Measurements from ENCODE around the gene SIK3. TPM values are rescaled to one million over a fixed set of nuclear protein-coding genes. Genes with fewer than 3 reads are reported as not detected.

SIK3 gene
- total RNA-seq, 1 experiment from 2014 or later: 34.4 TPM

GRCh38 chr11:117044287-117045035 lies 53.8 kb downstream of the SIK3 start:
- no peak for DNase-seq (ENCODE audit: low spot score)
- H3K9me3 Mint-ChIP-seq: no peaks in the 10 kb centered on the region
- no peaks in the 10 kb centered on the region for H3K27me3 Mint-ChIP-seq (ENCODE audit: low read depth)
- no peak for ATAC-seq
- no peaks in the 10 kb centered on the region for H3K36me3 Mint-ChIP-seq
- POLR2A ChIA-PET: no interaction called here
- CTCF ChIA-PET: interaction anchor here (0.8 to 1.4 kb wide), 2 partner anchors 54 to 209 kb away, joined by 3 read pairs; partner anchors contain the start of gene SIK3
- no peak overlapping the region for H3K4me3 Mint-ChIP-seq
- no peak for TF ChIP-seq FOXJ3 (CRISPR knock-in tag; IDR thresholded peaks at IDR 0.05; ENCODE audit: borderline replicate concordance)
- peak; percentile 92 for TF ChIP-seq ZNF121 (CRISPR knock-in tag; IDR thresholded peaks at IDR 0.05)
- peak overlapping the region; percentile 42; the same call in 1 of the 2 replicates for H3K27ac Mint-ChIP-seq
- H3K4me1 Mint-ChIP-seq: peaks cover 14% of the 10 kb centered on the region

GRCh38 chr11:117042689-117043088 lies 55.5 kb downstream of the SIK3 start:
- CTCF ChIA-PET: no interaction called here
- H3K9me3 Mint-ChIP-seq: no peaks in the 10 kb centered on the region

More at GRCh38 chr11:117042689-117043088, 55.5 kb downstream of the SIK3 start:
- no peaks in the 10 kb centered on the region for H3K27me3 Mint-ChIP-seq (ENCODE audit: low read depth)
- H3K36me3 Mint-ChIP-seq: no peaks in the 10 kb centered on the region
- TF ChIP-seq CREB1 (CRISPR knock-in tag; IDR thresholded peaks at IDR 0.05) (no peak), ZBTB43 (CRISPR knock-in tag; IDR thresholded peaks at IDR 0.05) (no peak), FOXK1 (CRISPR knock-in tag; IDR thresholded peaks at IDR 0.05) (no peak), HMGA2 (CRISPR knock-in tag; IDR thresholded peaks at IDR 0.05) (no peak), USF1 (CRISPR knock-in tag; IDR thresholded peaks at IDR 0.05) (no peak), SMAD4 (CRISPR knock-in tag; IDR thresholded peaks at IDR 0.05) (no peak), ZNF317 (CRISPR knock-in tag; IDR thresholded peaks at IDR 0.05; ENCODE audit: borderline replicate concordance, low read depth) (no peak), MAX (CRISPR knock-in tag; IDR thresholded peaks at IDR 0.05) (no peak), EMX1 (CRISPR knock-in tag; IDR thresholded peaks at IDR 0.05) (no peak), TCF7 (CRISPR knock-in tag; IDR thresholded peaks at IDR 0.05; ENCODE audit: low read depth) (no peak), ZNF263 (CRISPR knock-in tag; IDR thresholded peaks at IDR 0.05; ENCODE audit: low read depth) (no peak), PRDM15 (CRISPR knock-in tag; IDR thresholded peaks at IDR 0.05) (no peak), ZNF416 (CRISPR knock-in tag; IDR thresholded peaks at IDR 0.05) (no peak), ATF3 (CRISPR knock-in tag; conservative IDR thresholded peaks at IDR 0.05) (no peak), GABPB1 (CRISPR knock-in tag; IDR thresholded peaks at IDR 0.05) (no peak), ELF4 (CRISPR knock-in tag; IDR thresholded peaks at IDR 0.05; ENCODE audit: low read depth) (no peak)
- no peak overlapping the region for H3K27ac Mint-ChIP-seq
- no peak for ATAC-seq
- peaks cover 22% of the 10 kb centered on the region for H3K4me1 Mint-ChIP-seq
- POLR2A ChIA-PET: no interaction called here
- no peak overlapping the region for H3K4me3 Mint-ChIP-seq
- no peak for DNase-seq (ENCODE audit: low spot score)

All from WTC11 (cell line).